Liver (tissue), 9 donors: ENCODE data around the gene GPR68. TPM values are rescaled to one million over a fixed set of nuclear protein-coding genes. Genes with fewer than 3 reads are reported as not detected.

Source experiments
- DNase-seq: peaks from one replicate; pipeline ENCODE4 v3.0.0-alpha.2; 2017; ENCODE audit warnings: low spot score
- H3K27ac ChIP-seq, 2 donors: one replicate each; pipeline ENCODE4 v1.7.0; 2013; ENCODE audit warnings: inconsistent platforms in 2 of 2, low read length in 2 of 2, control low read depth in 1 of 2, low read depth in 1 of 2, mild to moderate bottlenecking in 1 of 2
- H3K27me3 ChIP-seq, 4 donors: one replicate each; pipeline versions ENCODE4 v1.6.1 to v1.7.0; 2013; ENCODE audit warnings: low read length in 3 of 4, inconsistent platforms in 1 of 4, mild to moderate bottlenecking in 1 of 4, moderate library complexity in 1 of 4; ENCODE audit not compliant: control insufficient read depth in 4 of 4, insufficient read depth in 4 of 4
- H3K36me3 ChIP-seq, 4 donors: one replicate each; pipeline versions ENCODE4 v1.6.1 to v1.7.0; 2013; ENCODE audit warnings: low read length in 3 of 4, mild to moderate bottlenecking in 3 of 4, low read depth in 1 of 4, moderate library complexity in 1 of 4; ENCODE audit not compliant: control insufficient read depth in 4 of 4, insufficient read depth in 3 of 4
- H3K4me1 ChIP-seq, 4 donors: one replicate each; pipeline versions ENCODE4 v1.6.1 to v1.7.0; 2013; ENCODE audit warnings: low read length in 3 of 4, mild to moderate bottlenecking in 3 of 4, moderate library complexity in 1 of 4; ENCODE audit not compliant: control insufficient read depth in 4 of 4, insufficient read depth in 4 of 4
- H3K4me3 ChIP-seq, 3 donors: one replicate each; pipeline versions ENCODE4 v1.6.1 to v1.7.0; 2013; ENCODE audit warnings: low read length in 3 of 3, control low read depth in 1 of 3, low read depth in 1 of 3, mild to moderate bottlenecking in 1 of 3
- H3K9ac ChIP-seq, 2 donors: one replicate each; pipeline ENCODE4 v1.7.0; 2013; ENCODE audit warnings: low read length in 2 of 2, mild to moderate bottlenecking in 2 of 2, moderate library complexity in 2 of 2, control low read depth in 1 of 2, low read depth in 1 of 2
- H3K9me3 ChIP-seq, 4 donors: one replicate each; pipeline versions ENCODE4 v1.6.1 to v1.7.0; 2013; ENCODE audit warnings: low read length in 3 of 4; ENCODE audit not compliant: control insufficient read depth in 4 of 4
- ATF3 ChIP-seq: IDR thresholded peaks from 2 replicates; pipeline ENCODE4 v1.6.1; 2016; ENCODE audit warnings: antibody characterized with exemption
- EGR1 ChIP-seq, 2 donors: IDR thresholded peaks; 2 replicates each; pipeline ENCODE4 v1.6.1; 2016 to 2018; ENCODE audit warnings: antibody characterized with exemption in 2 of 2, low read depth in 2 of 2
- FOXA1 ChIP-seq: IDR thresholded peaks from 2 replicates; pipeline ENCODE4 v1.6.1; 2016; ENCODE audit warnings: antibody characterized with exemption
- GABPA ChIP-seq, 2 donors: IDR thresholded peaks in 1 of 2; conservative IDR thresholded peaks in 1 of 2; 2 replicates each; pipeline ENCODE4 v1.6.1; 2016; ENCODE audit warnings: antibody characterized with exemption in 2 of 2, mild to moderate bottlenecking in 1 of 2, moderate library complexity in 1 of 2
- HNF4G ChIP-seq: IDR thresholded peaks from 2 replicates; pipeline ENCODE4 v1.6.1; 2016; ENCODE audit warnings: antibody characterized with exemption
- RAD21 ChIP-seq, 2 donors: IDR thresholded peaks; 2 replicates each; pipeline ENCODE4 v1.6.1; 2016; ENCODE audit warnings: antibody characterized with exemption in 2 of 2, mild to moderate bottlenecking in 2 of 2
- RXRA ChIP-seq, 2 donors: IDR thresholded peaks; 2 replicates each; pipeline ENCODE4 v1.6.1; 2017 to 2018; ENCODE audit warnings: antibody characterized with exemption in 2 of 2, mild to moderate bottlenecking in 1 of 2
- SP1 ChIP-seq: IDR thresholded peaks from 2 replicates; pipeline ENCODE4 v1.6.1; 2018; ENCODE audit warnings: antibody characterized with exemption, mild to moderate bottlenecking
- TAF1 ChIP-seq: conservative IDR thresholded peaks from 2 replicates; pipeline ENCODE4 v1.6.1; 2016; ENCODE audit warnings: antibody characterized with exemption, mild to moderate bottlenecking
- YY1 ChIP-seq: IDR thresholded peaks from 2 replicates; pipeline ENCODE4 v1.6.1; 2016; ENCODE audit warnings: antibody characterized with exemption, mild to moderate bottlenecking
- WGBS: extraction: QIAGEN DNeasy Blood & Tissue Kit; methylation state at CpG from one replicate; pipeline ENCODE4 v1.1.7; 2013; 5-methylcytosine and 5-hydroxymethylcytosine counted together
- polyA plus RNA-seq, 2 donors: library from polyadenylated mRNA; stranded (reverse) in 1 of 2; unstranded in 1 of 2; fragments of 200-250 nt in 1 of 2; fragments of >200 nt in 1 of 2; fragmentation: Nextera tagmentation in 1 of 2; extraction: Ambion mirVana in 1 of 2; gene quantifications; one replicate each; pipeline versions ENCODE4 v1.2.1 to v1.2.3, GENCODE V29; 2013 to 2015
- total RNA-seq, 2 donors: library from RNA; depleted of rRNA; stranded (reverse); fragments of >200 nt; gene quantifications; one replicate each; pipeline ENCODE4 v1.2.3, GENCODE V29; 2014
- TF ChIP-seq, protein P1 (sequence below): IDR thresholded peaks from 2 replicates; pipeline ENCODE4 v1.6.1; 2016; ENCODE audit warnings: antibody characterized with exemption
- TF ChIP-seq, protein P2 (sequence below): fragments of 150-350 bp; IDR thresholded peaks from 2 replicates; pipeline ENCODE4 v1.5.1; 2017; ENCODE audit warnings: improper control_type of control experiment, low read depth, low read length; ENCODE audit not compliant: missing input control
- TF ChIP-seq, protein P3 (sequence below): IDR thresholded peaks from 2 replicates; pipeline ENCODE4 v1.6.1; 2016; ENCODE audit warnings: antibody characterized with exemption, mild to moderate bottlenecking
- donor health status: healthy.
- donor health status: healthy.
- donor health status: healthy.
- donor health status: healthy.
- donor health status: healthy.

Gene GPR68
- total and polyA plus RNA-seq, 4 donors: 0.17 to 0.37 (median 0.33) TPM; not detected in 1

- Histone ChIP-seq H3K36me3 (no peaks in the 10 kb centered on the region), H3K4me1 (peaks cover 4 to 13% (median 5%) of the 10 kb centered on the region in 4 donors), H3K27me3 (no peaks in the 10 kb centered on the region), H3K9ac (no peak overlapping the region), H3K4me3 (no peak overlapping the region), H3K27ac (no peak overlapping the region), H3K9me3 (no peaks in the 10 kb centered on the region)
- no peak for TF ChIP-seq RXRA (IDR thresholded peaks at IDR 0.05)
- TF ChIP-seq RAD21 (IDR thresholded peaks at IDR 0.05): no peak
- TF ChIP-seq, protein P1, sequence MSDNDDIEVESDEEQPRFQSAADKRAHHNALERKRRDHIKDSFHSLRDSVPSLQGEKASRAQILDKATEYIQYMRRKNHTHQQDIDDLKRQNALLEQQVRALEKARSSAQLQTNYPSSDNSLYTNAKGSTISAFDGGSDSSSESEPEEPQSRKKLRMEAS: no peak
- 31% methylated on average over 8 of the region's 8 CpGs for WGBS
- DNase-seq: no peak
Measured at GRCh38 chr14:91257328-91258010, 13.0 kb upstream of the GPR68 start.

GRCh38 chr14:91256661-91257060 is 12.2 kb upstream of the GPR68 start:
- Histone ChIP-seq H3K9me3 (no peaks in the 10 kb centered on the region), H3K36me3 (no peaks in the 10 kb centered on the region), H3K4me3 (no peak overlapping the region), H3K27ac (no peak overlapping the region), H3K27me3 (no peaks in the 10 kb centered on the region), H3K9ac (no peak overlapping the region), H3K4me1 (peaks cover 4 to 13% (median 5%) of the 10 kb centered on the region in 4 donors)
- no peak for DNase-seq
- TF ChIP-seq TAF1 (no peak), HNF4G (no peak), EGR1 (IDR thresholded peaks at IDR 0.05; ENCODE audit: low read depth in 2 of 2) (no peak), GABPA (IDR thresholded peaks at IDR 0.05 in 1 of 2, conservative IDR thresholded peaks at IDR 0.05 in 1 of 2) (no peak), RXRA (IDR thresholded peaks at IDR 0.05) (no peak), SP1 (no peak), ATF3 (no peak), FOXA1 (no peak), YY1 (no peak)
- TF ChIP-seq, protein P2, sequence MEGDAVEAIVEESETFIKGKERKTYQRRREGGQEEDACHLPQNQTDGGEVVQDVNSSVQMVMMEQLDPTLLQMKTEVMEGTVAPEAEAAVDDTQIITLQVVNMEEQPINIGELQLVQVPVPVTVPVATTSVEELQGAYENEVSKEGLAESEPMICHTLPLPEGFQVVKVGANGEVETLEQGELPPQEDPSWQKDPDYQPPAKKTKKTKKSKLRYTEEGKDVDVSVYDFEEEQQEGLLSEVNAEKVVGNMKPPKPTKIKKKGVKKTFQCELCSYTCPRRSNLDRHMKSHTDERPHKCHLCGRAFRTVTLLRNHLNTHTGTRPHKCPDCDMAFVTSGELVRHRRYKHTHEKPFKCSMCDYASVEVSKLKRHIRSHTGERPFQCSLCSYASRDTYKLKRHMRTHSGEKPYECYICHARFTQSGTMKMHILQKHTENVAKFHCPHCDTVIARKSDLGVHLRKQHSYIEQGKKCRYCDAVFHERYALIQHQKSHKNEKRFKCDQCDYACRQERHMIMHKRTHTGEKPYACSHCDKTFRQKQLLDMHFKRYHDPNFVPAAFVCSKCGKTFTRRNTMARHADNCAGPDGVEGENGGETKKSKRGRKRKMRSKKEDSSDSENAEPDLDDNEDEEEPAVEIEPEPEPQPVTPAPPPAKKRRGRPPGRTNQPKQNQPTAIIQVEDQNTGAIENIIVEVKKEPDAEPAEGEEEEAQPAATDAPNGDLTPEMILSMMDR: no peak
- TF ChIP-seq, protein P3, sequence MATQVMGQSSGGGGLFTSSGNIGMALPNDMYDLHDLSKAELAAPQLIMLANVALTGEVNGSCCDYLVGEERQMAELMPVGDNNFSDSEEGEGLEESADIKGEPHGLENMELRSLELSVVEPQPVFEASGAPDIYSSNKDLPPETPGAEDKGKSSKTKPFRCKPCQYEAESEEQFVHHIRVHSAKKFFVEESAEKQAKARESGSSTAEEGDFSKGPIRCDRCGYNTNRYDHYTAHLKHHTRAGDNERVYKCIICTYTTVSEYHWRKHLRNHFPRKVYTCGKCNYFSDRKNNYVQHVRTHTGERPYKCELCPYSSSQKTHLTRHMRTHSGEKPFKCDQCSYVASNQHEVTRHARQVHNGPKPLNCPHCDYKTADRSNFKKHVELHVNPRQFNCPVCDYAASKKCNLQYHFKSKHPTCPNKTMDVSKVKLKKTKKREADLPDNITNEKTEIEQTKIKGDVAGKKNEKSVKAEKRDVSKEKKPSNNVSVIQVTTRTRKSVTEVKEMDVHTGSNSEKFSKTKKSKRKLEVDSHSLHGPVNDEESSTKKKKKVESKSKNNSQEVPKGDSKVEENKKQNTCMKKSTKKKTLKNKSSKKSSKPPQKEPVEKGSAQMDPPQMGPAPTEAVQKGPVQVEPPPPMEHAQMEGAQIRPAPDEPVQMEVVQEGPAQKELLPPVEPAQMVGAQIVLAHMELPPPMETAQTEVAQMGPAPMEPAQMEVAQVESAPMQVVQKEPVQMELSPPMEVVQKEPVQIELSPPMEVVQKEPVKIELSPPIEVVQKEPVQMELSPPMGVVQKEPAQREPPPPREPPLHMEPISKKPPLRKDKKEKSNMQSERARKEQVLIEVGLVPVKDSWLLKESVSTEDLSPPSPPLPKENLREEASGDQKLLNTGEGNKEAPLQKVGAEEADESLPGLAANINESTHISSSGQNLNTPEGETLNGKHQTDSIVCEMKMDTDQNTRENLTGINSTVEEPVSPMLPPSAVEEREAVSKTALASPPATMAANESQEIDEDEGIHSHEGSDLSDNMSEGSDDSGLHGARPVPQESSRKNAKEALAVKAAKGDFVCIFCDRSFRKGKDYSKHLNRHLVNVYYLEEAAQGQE: no peak
- 83% methylated on average over 1 of the region's 1 CpG for WGBS
